Suprapubic skin (tissue), 4 donors: ENCODE data around the gene ABHD17C.

Experiments used
- EP300 ChIP-seq: sonication (generic); formaldehyde crosslinking; IDR thresholded peaks from one replicate; pipeline ENCODE4 v1.6.1; 2017; ENCODE audit warnings: antibody characterized with exemption
- POLR2A ChIP-seq, 2 donors: fragments of 450-650 bp; IDR thresholded peaks; one replicate each; pipeline ENCODE4 v1.6.1; 2017; ENCODE audit warnings: antibody characterized with exemption in 2 of 2, mild to moderate bottlenecking in 2 of 2, moderate library complexity in 2 of 2
- POLR2AphosphoS5 ChIP-seq, 3 donors: sonication (generic); formaldehyde crosslinking; IDR thresholded peaks; one replicate each; pipeline ENCODE4 v1.6.1; 2017; ENCODE audit warnings: antibody characterized with exemption in 3 of 3
- TF ChIP-seq, protein P1 (sequence below), 2 donors: fragments of 200-600 bp in 1 of 2; fragments of 450-650 bp in 1 of 2; sonication (generic) in 1 of 2; IDR thresholded peaks; one replicate each; pipeline ENCODE4 v1.5.1; 2016 to 2019; ENCODE audit warnings: antibody characterized with exemption in 2 of 2, mild to moderate bottlenecking in 1 of 2, moderate library complexity in 1 of 2

GRCh38 chr15:80697075-80697685 is 2.1 kb downstream of the ABHD17C start:
- TF ChIP-seq EP300 (no peak), POLR2AphosphoS5 (IDR thresholded peaks at IDR 0.05) (no peak), POLR2A (IDR thresholded peaks at IDR 0.05) (no peak)
- TF ChIP-seq, protein P1, sequence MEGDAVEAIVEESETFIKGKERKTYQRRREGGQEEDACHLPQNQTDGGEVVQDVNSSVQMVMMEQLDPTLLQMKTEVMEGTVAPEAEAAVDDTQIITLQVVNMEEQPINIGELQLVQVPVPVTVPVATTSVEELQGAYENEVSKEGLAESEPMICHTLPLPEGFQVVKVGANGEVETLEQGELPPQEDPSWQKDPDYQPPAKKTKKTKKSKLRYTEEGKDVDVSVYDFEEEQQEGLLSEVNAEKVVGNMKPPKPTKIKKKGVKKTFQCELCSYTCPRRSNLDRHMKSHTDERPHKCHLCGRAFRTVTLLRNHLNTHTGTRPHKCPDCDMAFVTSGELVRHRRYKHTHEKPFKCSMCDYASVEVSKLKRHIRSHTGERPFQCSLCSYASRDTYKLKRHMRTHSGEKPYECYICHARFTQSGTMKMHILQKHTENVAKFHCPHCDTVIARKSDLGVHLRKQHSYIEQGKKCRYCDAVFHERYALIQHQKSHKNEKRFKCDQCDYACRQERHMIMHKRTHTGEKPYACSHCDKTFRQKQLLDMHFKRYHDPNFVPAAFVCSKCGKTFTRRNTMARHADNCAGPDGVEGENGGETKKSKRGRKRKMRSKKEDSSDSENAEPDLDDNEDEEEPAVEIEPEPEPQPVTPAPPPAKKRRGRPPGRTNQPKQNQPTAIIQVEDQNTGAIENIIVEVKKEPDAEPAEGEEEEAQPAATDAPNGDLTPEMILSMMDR (IDR thresholded peaks at IDR 0.05): no peak
